SK-N-MC (cell line): ENCODE measurements around the gene BTG4.
A peak's percentile ranks its signal among the peaks of the same experiment; 100 is the strongest.

ENCODE experiments used
- DNase-seq: peaks from one replicate; pipeline ENCODE4 v3.0.0-alpha.2; 2011; ENCODE audit warnings: low read depth, low spot score
- H3K27ac ChIP-seq: fragments of 200-600 bp; sonication (generic); 2 replicates; pipeline ENCODE4 v1.5.1; 2016; ENCODE audit warnings: mixed run types
- H3K36me3 ChIP-seq: fragments of 200-600 bp; sonication (generic); 2 replicates; pipeline ENCODE4 v1.6.1; 2017; ENCODE audit warnings: antibody characterized with exemption, low read length, mixed read lengths; ENCODE audit not compliant: insufficient read depth
- H3K4me3 ChIP-seq: fragments of 200-600 bp; sonication (generic); 2 replicates; pipeline ENCODE4 v1.5.1; 2016
- H3K9ac ChIP-seq: fragments of 200-600 bp; sonication (generic); 2 replicates; pipeline ENCODE4 v1.8.0; 2017; ENCODE audit warnings: mixed run types, mixed read lengths; ENCODE audit not compliant: insufficient read length
- H3K9me3 ChIP-seq: fragments of 200-600 bp; sonication (generic); 2 replicates; pipeline ENCODE4 v1.6.1; 2017; ENCODE audit warnings: low read depth, mild to moderate bottlenecking, antibody characterized with exemption, low read length, moderate library complexity, mixed read lengths
- EZH2 ChIP-seq: fragments of 200-600 bp; sonication (generic); IDR thresholded peaks from one replicate; pipeline ENCODE4 v1.6.1; 2017; ENCODE audit warnings: antibody characterized with exemption
- FOXP2 ChIP-seq: optimal IDR thresholded peaks from 2 replicates; pipeline ENCODE3; 2011; ENCODE audit warnings: mild to moderate bottlenecking, moderate library complexity; ENCODE audit not compliant: insufficient read depth; ENCODE audit errors: extremely low read length, control extremely low read depth
- POLR2AphosphoS5 ChIP-seq: IDR thresholded peaks from 2 replicates; pipeline ENCODE4 v1.6.1; 2012; ENCODE audit warnings: mild to moderate bottlenecking, low read depth, low read length, borderline replicate concordance

The BTG4 gene

GRCh38 chr11:111450480-111451320, 61.5 kb downstream of the BTG4 start:
- Histone ChIP-seq H3K4me3 (no peak overlapping the region), H3K36me3 (no peaks in the 10 kb centered on the region), H3K9me3 (no peaks in the 10 kb centered on the region), H3K27ac (no peak overlapping the region), H3K9ac (no peak overlapping the region)
- no peak for TF ChIP-seq EZH2
- no peak for TF ChIP-seq POLR2AphosphoS5
- TF ChIP-seq FOXP2, result no peak
- no peak for DNase-seq

- Histone ChIP-seq H3K36me3 (no peaks in the 10 kb centered on the region), H3K27ac (no peak overlapping the region), H3K9ac (no peak overlapping the region), H3K9me3 (no peaks in the 10 kb centered on the region), H3K4me3 (no peak overlapping the region)
- no peak for TF ChIP-seq EZH2
- no peak for TF ChIP-seq POLR2AphosphoS5
- TF ChIP-seq FOXP2, result no peak
- DNase-seq, result no peak
These were observed 62.3 kb downstream of the BTG4 start for GRCh38 chr11:111449696-111450479.

- H3K9ac ChIP-seq, result no peak overlapping the region
- no peak for DNase-seq
- no peak for TF ChIP-seq EZH2
- TF ChIP-seq FOXP2, result no peak
- no peak for TF ChIP-seq POLR2AphosphoS5
These were observed 63.2 kb downstream of the BTG4 start for GRCh38 chr11:111448831-111449557.

GRCh38 chr11:111448414-111448813, 63.8 kb downstream of the BTG4 start:
- Histone ChIP-seq H3K36me3 (no peaks in the 10 kb centered on the region), H3K4me3 (no peak overlapping the region), H3K9me3 (no peaks in the 10 kb centered on the region), H3K9ac (no peak overlapping the region), H3K27ac (no peak overlapping the region)
- DNase-seq, result no peak
- no peak for TF ChIP-seq EZH2
- no peak for TF ChIP-seq FOXP2
- no peak for TF ChIP-seq POLR2AphosphoS5

More at GRCh38 chr11:111448831-111449557, 63.2 kb downstream of the BTG4 start:
- Histone ChIP-seq H3K9me3 (no peaks in the 10 kb centered on the region), H3K27ac (no peak overlapping the region), H3K36me3 (no peaks in the 10 kb centered on the region), H3K4me3 (no peak overlapping the region)

GRCh38 chr11:111447931-111448330, 64.3 kb downstream of the BTG4 start:
- no peak for DNase-seq
- no peak overlapping the region for H3K9ac ChIP-seq
- H3K9me3 ChIP-seq, result no peaks in the 10 kb centered on the region
- TF ChIP-seq FOXP2 (no peak), EZH2 (no peak), POLR2AphosphoS5 (no peak)
- no peak overlapping the region for H3K27ac ChIP-seq
- H3K36me3 ChIP-seq, result no peaks in the 10 kb centered on the region
- H3K4me3 ChIP-seq, result no peak overlapping the region

- H3K4me3 ChIP-seq, result no peak overlapping the region
- no peak overlapping the region for H3K9ac ChIP-seq
- no peaks in the 10 kb centered on the region for H3K9me3 ChIP-seq
- no peak for TF ChIP-seq EZH2
- no peak for DNase-seq
- H3K27ac ChIP-seq, result no peak overlapping the region
- H3K36me3 ChIP-seq, result no peaks in the 10 kb centered on the region
These were observed 65.1 kb downstream of the BTG4 start for GRCh38 chr11:111447112-111447471.

- no peak overlapping the region for H3K9ac ChIP-seq
- no peak for TF ChIP-seq FOXP2
- no peak for TF ChIP-seq EZH2
- TF ChIP-seq POLR2AphosphoS5, result no peak
- no peaks in the 10 kb centered on the region for H3K36me3 ChIP-seq
- peak; percentile 73 for DNase-seq
- H3K27ac ChIP-seq, result no peak overlapping the region
- no peak overlapping the region for H3K4me3 ChIP-seq
- H3K9me3 ChIP-seq, result no peaks in the 10 kb centered on the region
These were observed 65.6 kb downstream of the BTG4 start for GRCh38 chr11:111446404-111447111.

- no peak for DNase-seq
- Histone ChIP-seq H3K4me3 (no peak overlapping the region), H3K36me3 (no peaks in the 10 kb centered on the region), H3K27ac (no peak overlapping the region), H3K9me3 (no peaks in the 10 kb centered on the region), H3K9ac (no peak overlapping the region)
- no peak for TF ChIP-seq POLR2AphosphoS5
- TF ChIP-seq EZH2, result no peak
- TF ChIP-seq FOXP2, result no peak
These were observed 66.6 kb downstream of the BTG4 start for GRCh38 chr11:111445586-111445985.
